Activated CD8-positive, alpha-beta T cell treated with anti-CD3 and anti-CD28 coated beads, Interleukin-2, amount 10 ng/mL, durations not matched to agents 7 days and 5 days (primary cell): ENCODE results near the gene PIP5K1A. TPM values are rescaled to one million over a fixed set of nuclear protein-coding genes. Genes with fewer than 3 reads are reported as not detected.
"Not testable (repeated sequence)": the region's sequence is repeated elsewhere in the genome, so short reads cannot be mapped to it uniquely, and the experiment has no call there.

Experiments
- ATAC-seq: fragments of 150-1000 bp; cut with Tn5 transposase; one replicate; pipeline ENCODE4 v1.10.0; 2021; ENCODE audit warnings: moderate library complexity
- CTCF ChIA-PET: fragments of 350-600 bp; sonication (Branson Sonifier 250); formaldehyde crosslinking; loops from one replicate; lab custom pipeline; 2021; ENCODE audit warnings: antibody characterized with exemption; lab: Charles Lee
- POLR2A ChIA-PET: fragments of 350-600 bp; sonication (Branson Sonifier 250); formaldehyde crosslinking; loops from one replicate; lab custom pipeline; 2021; ENCODE audit warnings: antibody characterized with exemption; lab: Charles Lee
- DNase-seq: peaks from one replicate; pipeline ENCODE4 v3.0.0-alpha.2; 2020
- H3K27ac Mint-ChIP-seq: one replicate; pipeline ENCODE4 v1.8.0; 2021; ENCODE audit warnings: mild to moderate bottlenecking, mixed read lengths
- H3K27me3 Mint-ChIP-seq: one replicate; pipeline ENCODE4 v1.8.0; 2021; ENCODE audit warnings: low read depth, mixed read lengths
- H3K36me3 Mint-ChIP-seq: one replicate; pipeline ENCODE4 v1.8.0; 2021; ENCODE audit warnings: low read depth, mixed read lengths
- H3K4me1 Mint-ChIP-seq: one replicate; pipeline ENCODE4 v1.8.0; 2021; ENCODE audit warnings: low read depth, mixed read lengths
- H3K4me3 Mint-ChIP-seq: one replicate; pipeline ENCODE4 v1.8.0; 2021; ENCODE audit warnings: mild to moderate bottlenecking, mixed read lengths
- H3K9me3 Mint-ChIP-seq: one replicate; pipeline ENCODE4 v1.8.0; 2022; ENCODE audit warnings: mixed read lengths; ENCODE audit not compliant: insufficient read depth
- total RNA-seq, 2 experiments: library from RNA; stranded (reverse); gene quantifications; one replicate each; pipeline ENCODE4 v1.2.3, GENCODE V29; 2021

The PIP5K1A gene
- total RNA-seq, 2 experiments from 2014 or later, result 64.9 to 69.2 TPM

DNA sequence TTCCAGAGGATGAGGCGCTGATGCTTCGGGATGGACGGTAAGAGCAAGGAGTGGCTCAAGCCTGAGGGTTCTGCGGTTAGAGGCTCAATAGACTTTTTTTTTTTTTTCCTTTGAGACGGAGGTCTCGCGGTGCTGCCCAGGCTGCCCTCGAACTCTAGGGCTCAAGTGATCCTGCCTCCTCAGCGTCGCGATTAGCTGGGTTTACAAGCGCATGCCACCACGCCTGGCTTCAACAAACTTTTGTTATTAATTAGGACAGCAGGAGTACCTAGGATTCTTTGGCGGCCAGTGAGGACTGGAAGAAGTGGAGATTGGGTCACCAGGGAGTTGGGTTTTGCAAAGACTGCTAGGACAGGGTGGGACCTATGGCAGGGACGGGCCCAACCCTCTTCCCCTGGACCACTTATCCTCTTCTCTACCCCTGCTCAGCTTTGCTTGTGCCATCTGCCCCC is 31.8 kb upstream of the PIP5K1A start:
- DNase-seq (no peak), ATAC-seq (peak; percentile 9)
- Mint-ChIP-seq H3K9me3 (no peaks in the 10 kb centered on the region), H3K4me3 (peak overlapping the region; percentile 92), H3K4me1 (peaks cover 37% of the 10 kb centered on the region), H3K36me3 (peaks cover 49% of the 10 kb centered on the region), H3K27me3 (no peaks in the 10 kb centered on the region), H3K27ac (peak overlapping the region; percentile 94)
- CTCF ChIA-PET, result interaction anchor here (1.0 to 2.2 kb wide), 3 partner anchors 10 to 174 kb away, joined by 4 to 7 read pairs (median 6); partner anchors contain the start of gene TNFAIP8L2
- POLR2A ChIA-PET, result interaction anchor here (0.5 to 2.3 kb wide), 7 partner anchors 10 to 115 kb away, joined by 3 to 24 read pairs (median 3); partner anchors contain the start of genes CDC42SE1, TNFAIP8L2 and VPS72

DNA sequence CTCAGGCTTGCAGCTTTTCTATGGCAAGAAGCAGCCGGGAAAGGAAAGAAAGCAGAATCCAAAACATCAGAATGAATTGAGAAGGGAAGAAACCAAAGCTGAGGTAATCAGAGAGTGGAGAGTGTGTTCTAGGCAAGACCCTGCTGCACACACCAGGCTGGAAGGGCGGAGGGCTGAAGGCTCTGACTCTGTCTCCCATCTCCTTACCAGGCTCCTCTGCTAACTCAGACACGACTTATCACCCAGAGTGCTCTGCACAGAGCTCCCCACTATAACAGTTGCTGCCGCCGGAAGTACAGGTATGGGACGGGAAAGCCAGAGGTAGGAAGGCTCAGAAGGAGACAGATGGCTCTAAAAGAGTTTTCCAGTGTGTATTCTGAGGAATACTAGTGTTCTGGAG is 31.2 kb upstream of the PIP5K1A start:
- peaks cover 43% of the 10 kb centered on the region for H3K36me3 Mint-ChIP-seq
- peaks cover 31% of the 10 kb centered on the region for H3K4me1 Mint-ChIP-seq
- H3K9me3 Mint-ChIP-seq, result no peaks in the 10 kb centered on the region
- ChIA-PET CTCF (interaction anchor here (1.8 to 2.2 kb wide), 2 partner anchors 10 to 174 kb away, joined by 6 to 7 read pairs; partner anchors contain the start of gene TNFAIP8L2), POLR2A (interaction anchor here (0.8 to 2.3 kb wide), 3 partner anchors 10 to 25 kb away, joined by 3 to 24 read pairs (median 7); partner anchors contain the start of genes TNFAIP8L2 and VPS72)
- H3K4me3 Mint-ChIP-seq, result peak overlapping the region; percentile 92
- no peak for ATAC-seq
- H3K27ac Mint-ChIP-seq, result peak overlapping the region; percentile 94
- no peak for DNase-seq
- no peaks in the 10 kb centered on the region for H3K27me3 Mint-ChIP-seq

DNA sequence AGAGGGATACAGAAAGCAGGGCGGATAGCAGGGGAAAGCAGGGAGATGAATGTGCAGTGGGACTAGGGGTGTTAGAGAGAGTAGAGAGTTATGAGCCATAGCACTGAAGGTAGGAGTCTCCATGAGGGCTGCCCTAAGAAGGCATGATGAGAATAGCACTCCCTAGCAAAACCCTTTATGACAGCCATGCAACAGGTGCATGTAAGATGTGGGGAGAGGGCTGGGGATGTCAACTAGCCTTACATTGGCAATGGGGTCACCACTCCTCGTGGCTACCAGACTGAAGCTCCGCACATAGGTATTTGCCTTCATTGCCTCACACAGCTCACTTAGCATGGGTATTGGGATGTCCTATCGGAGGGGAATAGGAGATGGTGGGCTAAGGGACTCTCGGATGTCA is 27.2 kb upstream of the PIP5K1A start:
- Mint-ChIP-seq H3K4me1 (peaks cover 13% of the 10 kb centered on the region), H3K4me3 (no peak overlapping the region), H3K27ac (no peak overlapping the region), H3K9me3 (no peaks in the 10 kb centered on the region), H3K27me3 (no peaks in the 10 kb centered on the region), H3K36me3 (peaks cover 37% of the 10 kb centered on the region)
- DNase-seq, result no peak
- ATAC-seq, result no peak
- CTCF ChIA-PET, result interaction anchor here (0.7 to 1.6 kb wide), 3 partner anchors 17 to 72 kb away, joined by 3 to 6 read pairs (median 3); no protein-coding TSS in a partner anchor
- POLR2A ChIA-PET, result interaction anchor here (0.9 to 2.8 kb wide), 2 partner anchors 14 to 18 kb away, joined by 4 to 13 read pairs; partner anchors contain the start of gene VPS72

DNA sequence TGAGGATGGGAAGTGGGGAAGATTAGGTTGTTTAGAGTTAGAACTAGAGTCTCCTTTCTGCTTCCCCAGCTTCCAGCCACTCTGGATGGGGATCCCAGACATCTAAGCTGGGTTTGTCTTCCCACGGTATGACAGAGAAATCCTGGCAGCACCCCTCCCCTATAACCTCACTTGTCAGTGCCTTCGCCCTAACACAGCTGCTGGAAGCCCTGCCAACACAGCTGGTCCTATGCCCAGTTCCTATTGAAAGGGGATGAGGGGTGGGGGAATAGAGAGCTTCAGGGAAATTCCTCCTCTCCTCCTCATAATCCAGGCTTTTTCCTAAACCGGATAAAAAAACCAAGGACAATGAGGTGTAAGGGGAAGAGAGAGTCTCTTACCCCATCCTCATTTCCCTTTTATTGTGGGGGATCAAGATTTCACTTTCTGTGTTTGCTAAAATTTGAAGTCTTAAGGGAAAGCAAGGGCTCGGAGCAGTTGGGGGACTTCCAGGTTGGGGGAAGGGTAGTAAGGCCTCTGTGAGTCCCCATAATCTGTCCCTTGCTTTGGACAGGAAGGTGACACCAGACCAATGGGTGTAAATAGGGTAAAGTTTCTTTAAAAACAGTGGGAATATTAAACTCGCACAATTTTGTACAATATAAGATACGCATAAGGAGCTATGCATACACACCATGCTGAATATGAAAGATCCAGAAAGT is 23.2 kb upstream of the PIP5K1A start:
- no peak for ATAC-seq
- H3K27ac Mint-ChIP-seq, result no peak overlapping the region
- H3K36me3 Mint-ChIP-seq, result peaks cover 38% of the 10 kb centered on the region
- H3K27me3 Mint-ChIP-seq, result no peaks in the 10 kb centered on the region
- DNase-seq, result no peak
- CTCF ChIA-PET, result interaction anchor here (0.9 to 4.0 kb wide), 6 partner anchors 13 to 151 kb away, joined by 3 to 18 read pairs (median 4); partner anchors contain the start of genes PSMD4, TNFAIP8L2 and VPS72
- POLR2A ChIA-PET, result interaction anchor here (0.6 to 1.3 kb wide), 4 partner anchors 15 to 175 kb away, joined by 3 to 4 read pairs (median 4); partner anchors contain the start of gene VPS72
- no peaks in the 10 kb centered on the region for H3K4me1 Mint-ChIP-seq
- no peaks in the 10 kb centered on the region for H3K9me3 Mint-ChIP-seq
- no peak overlapping the region for H3K4me3 Mint-ChIP-seq

DNA sequence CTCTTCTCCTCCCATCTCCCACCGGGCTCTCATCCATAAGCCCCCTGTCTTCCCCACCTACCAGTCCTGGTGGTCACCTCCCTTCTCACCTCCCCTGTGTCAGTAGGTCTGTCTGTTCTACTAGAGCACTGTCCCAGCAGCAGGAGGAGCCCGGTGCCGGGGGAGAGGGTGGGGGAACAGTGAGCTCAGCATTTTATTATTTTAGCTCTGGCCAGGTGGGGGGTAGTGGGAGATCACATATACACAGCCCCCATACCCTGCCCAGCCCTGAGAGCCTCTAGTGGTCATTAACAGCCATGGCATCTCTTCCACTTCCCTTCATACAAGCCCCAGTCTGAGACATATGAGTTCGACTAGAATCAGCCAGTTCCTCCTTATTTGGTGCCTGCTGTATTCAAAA is 22.5 kb upstream of the PIP5K1A start, which contains the start of gene TMOD4:
Gene TMOD4, minus strand, starts transcription at position 119 of the 400 bp plus-strand sequence. CDS start 1,106 bp downstream, outside the sequence.
- CTCF ChIA-PET, result interaction anchor here (0.9 to 4.0 kb wide), 6 partner anchors 13 to 152 kb away, joined by 3 to 18 read pairs (median 4); partner anchors contain the start of genes PSMD4, TNFAIP8L2 and VPS72
- Mint-ChIP-seq H3K27ac (no peak within 1 kb of the TSS), H3K36me3 (peaks cover 40% of the 10 kb centered on the region), H3K27me3 (no peaks in the 10 kb centered on the region), H3K9me3 (no peaks in the 10 kb centered on the region), H3K4me1 (no peaks in the 10 kb centered on the region), H3K4me3 (no peak within 1 kb of the TSS)
- peak; percentile 78 for ATAC-seq
- no peak for DNase-seq
- POLR2A ChIA-PET, result interaction anchor here (0.6 to 1.3 kb wide), 2 partner anchors 14 to 99 kb away, joined by 3 to 4 read pairs; partner anchors contain the start of gene VPS72

DNA sequence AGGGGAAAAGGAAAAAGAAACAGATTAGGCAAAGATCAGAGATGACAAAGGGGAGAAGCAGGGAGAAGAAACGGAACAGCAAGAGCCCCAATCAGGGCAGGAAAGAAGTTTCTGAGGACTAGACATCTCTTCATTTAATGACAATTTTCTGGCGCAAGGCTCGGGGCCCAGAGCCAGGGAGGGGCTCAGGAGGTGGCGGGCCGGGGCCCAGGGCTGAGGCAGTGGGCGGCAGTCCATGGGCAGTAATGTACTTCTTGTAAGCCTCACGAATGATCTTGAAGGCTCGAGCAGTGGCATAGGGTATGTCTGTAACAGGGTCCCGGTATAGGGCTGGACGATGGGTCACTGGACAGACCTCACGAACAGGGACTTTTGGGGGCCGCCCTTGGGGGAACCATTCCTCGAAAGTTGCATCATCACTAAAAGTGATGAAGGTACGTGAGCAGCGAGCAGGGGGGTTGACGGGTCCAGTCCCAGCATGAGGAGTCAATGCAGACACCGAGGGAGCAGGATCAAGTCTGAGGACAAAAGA is 21.8 kb upstream of the PIP5K1A start:
- Mint-ChIP-seq H3K4me3 (no peak overlapping the region), H3K9me3 (no peaks in the 10 kb centered on the region), H3K27ac (no peak overlapping the region), H3K4me1 (no peaks in the 10 kb centered on the region), H3K36me3 (peaks cover 44% of the 10 kb centered on the region), H3K27me3 (no peaks in the 10 kb centered on the region)
- POLR2A ChIA-PET, result interaction anchor here (1.3 kb wide), 1 partner anchor 13 kb away, joined by 4 read pairs; the partner anchor contains the start of gene VPS72
- CTCF ChIA-PET, result interaction anchor here (0.9 to 4.0 kb wide), 6 partner anchors 12 to 78 kb away, joined by 4 to 18 read pairs (median 4); partner anchors contain the start of genes PSMD4 and VPS72
- ATAC-seq (no peak), DNase-seq (no peak)

DNA sequence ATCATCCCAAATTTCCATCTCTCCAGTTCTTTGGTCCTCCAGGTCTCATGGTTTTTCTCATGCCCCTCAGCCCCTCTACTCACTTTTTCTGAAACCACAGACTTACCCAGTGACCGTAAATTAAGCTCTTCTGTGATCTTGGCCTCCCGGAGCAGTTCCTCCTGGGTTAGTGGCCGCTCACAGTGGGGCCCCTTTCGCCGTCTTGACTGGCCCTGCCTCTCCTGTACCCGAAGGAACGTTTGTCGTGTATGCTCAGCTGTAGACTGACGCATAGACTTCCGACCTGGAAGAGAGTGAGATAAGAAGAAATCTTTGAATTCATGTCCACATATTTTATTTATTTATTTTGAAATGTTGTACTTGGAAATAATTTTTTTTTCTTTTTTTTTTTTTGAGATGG is 14.1 kb upstream of the PIP5K1A start:
- CTCF ChIA-PET, result interaction anchor here (0.8 kb wide), 1 partner anchor 68 kb away, joined by 3 read pairs; no protein-coding TSS in a partner anchor
- peaks cover 45% of the 10 kb centered on the region for H3K36me3 Mint-ChIP-seq
- H3K4me1 Mint-ChIP-seq, result peaks cover 15% of the 10 kb centered on the region
- ATAC-seq (no peak), DNase-seq (no peak)
- no peak overlapping the region for H3K27ac Mint-ChIP-seq
- POLR2A ChIA-PET, result no interaction called here
- H3K27me3 Mint-ChIP-seq, result no peaks in the 10 kb centered on the region
- H3K4me3 Mint-ChIP-seq, result no peak overlapping the region
- H3K9me3 Mint-ChIP-seq, result no peaks in the 10 kb centered on the region

DNA sequence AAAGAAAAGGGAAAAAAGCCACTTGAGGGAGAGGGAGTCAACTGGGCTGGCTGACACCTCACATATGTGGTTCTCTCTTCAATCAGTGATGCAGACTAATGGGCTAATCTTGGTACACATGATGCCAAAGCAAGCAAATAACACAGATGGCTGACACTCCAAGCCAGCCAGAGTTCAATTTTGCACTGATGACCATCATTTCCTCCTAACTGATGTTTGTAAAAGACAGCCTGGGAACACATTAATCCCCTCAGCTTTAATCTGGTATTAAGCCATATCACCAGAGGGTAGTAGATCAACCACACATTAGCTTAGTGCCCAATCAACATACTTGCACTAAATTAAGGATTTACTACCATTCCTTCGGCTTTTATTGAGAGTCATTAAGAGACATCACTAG is 11.1 kb upstream of the PIP5K1A start:
- DNase-seq, result no peak
- no peak for ATAC-seq
- Mint-ChIP-seq H3K36me3 (peaks cover 33% of the 10 kb centered on the region), H3K4me1 (peaks cover 28% of the 10 kb centered on the region), H3K27me3 (no peaks in the 10 kb centered on the region), H3K27ac (no peak overlapping the region), H3K9me3 (no peaks in the 10 kb centered on the region), H3K4me3 (no peak overlapping the region)
- ChIA-PET CTCF (interaction anchor here (1.0 to 3.0 kb wide), 2 partner anchors 11 to 88 kb away, joined by 3 to 18 read pairs; partner anchors contain the start of gene TMOD4), POLR2A (no interaction called here)

DNA sequence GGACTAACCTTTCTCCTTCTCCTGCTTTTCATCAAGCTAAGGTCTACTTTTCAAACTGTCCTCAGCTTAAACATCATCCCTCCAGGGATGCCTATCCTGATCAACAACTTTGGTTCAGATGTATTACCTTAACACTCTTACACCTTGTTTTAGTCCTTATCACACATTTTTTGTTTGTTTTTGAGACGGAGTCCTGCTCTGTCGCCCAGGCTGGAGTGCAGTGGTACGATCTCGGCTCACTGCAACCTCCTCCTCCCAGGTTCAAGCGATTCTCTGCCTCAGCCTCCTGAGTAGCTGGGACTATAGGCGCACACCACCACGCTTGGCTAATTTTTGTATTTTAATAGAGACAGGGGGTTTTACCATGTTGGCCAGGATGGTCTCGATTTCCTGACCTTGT is 9.7 kb upstream of the PIP5K1A start:
- Mint-ChIP-seq H3K27ac (peak overlapping the region; percentile 99), H3K36me3 (peaks cover 22% of the 10 kb centered on the region), H3K4me3 (peak overlapping the region; percentile 100), H3K4me1 (peaks cover 28% of the 10 kb centered on the region)
- DNase-seq, H3K27me3 Mint-ChIP-seq, H3K9me3 Mint-ChIP-seq, ATAC-seq: not testable (repeated sequence)
- POLR2A ChIA-PET, result interaction anchor here (1.3 to 2.0 kb wide), 3 partner anchors 10 to 29 kb away, joined by 5 to 13 read pairs (median 10); partner anchors contain the start of gene PIP5K1A
- CTCF ChIA-PET, result interaction anchor here (0.8 to 3.2 kb wide), 5 partner anchors 13 to 152 kb away, joined by 3 to 18 read pairs (median 7); partner anchors contain the start of genes TMOD4 and TNFAIP8L2

DNA sequence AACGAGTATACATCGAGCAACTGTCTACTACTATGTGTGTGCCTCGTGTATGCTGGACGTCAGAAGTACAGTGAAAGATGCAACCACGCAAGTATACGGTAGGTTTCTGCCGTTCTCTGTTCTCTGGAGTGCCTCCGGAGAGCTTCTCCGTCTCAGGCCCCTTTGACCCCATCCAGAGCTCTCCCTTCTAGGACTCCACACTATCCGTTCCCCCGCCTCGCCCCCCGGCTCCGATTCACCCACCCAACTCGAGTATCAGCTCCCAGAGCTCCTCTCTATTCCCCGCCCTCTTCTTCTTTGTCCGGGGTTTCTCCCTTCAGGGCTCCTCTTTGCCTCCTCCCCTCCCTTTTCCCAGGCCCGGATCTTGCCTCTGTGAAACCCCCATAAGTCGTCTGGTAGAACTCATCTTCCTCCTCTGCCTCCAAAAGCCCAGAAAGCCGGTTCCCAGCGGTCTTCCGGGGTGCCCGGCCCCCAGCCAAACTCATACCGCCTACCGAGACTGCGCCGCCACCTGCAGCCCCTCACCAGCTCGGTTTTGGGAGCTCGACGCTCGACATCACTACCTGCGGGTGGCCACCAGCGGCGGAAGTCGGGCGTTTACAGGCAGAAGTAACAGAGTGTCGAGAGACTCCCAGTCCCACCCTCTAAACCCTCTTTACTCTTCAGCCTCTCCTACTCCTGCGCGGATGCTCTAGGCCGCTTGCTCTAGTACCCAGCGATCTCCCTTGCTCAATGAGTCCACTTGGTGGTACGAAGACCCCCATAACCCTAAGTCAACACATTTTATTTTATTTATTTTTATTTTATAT is 8.5 kb upstream of the PIP5K1A start, which contains the start of gene VPS72:
Gene VPS72, minus strand, starts transcription at position 561 of the 809 bp plus-strand sequence. Its CDS starts 76 bp downstream, at position 485.
- POLR2A ChIA-PET, result interaction anchor here (0.6 to 2.2 kb wide), 29 partner anchors 9 to 213 kb away, joined by 3 to 13 read pairs (median 4); partner anchors contain the start of genes LYSMD1, PIP5K1A, PSMB4 and RFX5
- no peaks in the 10 kb centered on the region for H3K9me3 Mint-ChIP-seq
- H3K4me3 Mint-ChIP-seq, result peak within 1 kb of the TSS; percentile 100
- peaks cover 15% of the 10 kb centered on the region for H3K36me3 Mint-ChIP-seq
- H3K27ac Mint-ChIP-seq, result peak within 1 kb of the TSS; percentile 99
- DNase-seq, result peak; percentile 92
- peak; percentile 96 for ATAC-seq
- H3K4me1 Mint-ChIP-seq, result peaks cover 28% of the 10 kb centered on the region
- CTCF ChIA-PET, result interaction anchor here (0.6 to 3.2 kb wide), 10 partner anchors 9 to 151 kb away, joined by 3 to 18 read pairs (median 5); partner anchors contain the start of genes TMOD4, TNFAIP8L2 and ZNF687
- peaks cover 3% of the 10 kb centered on the region for H3K27me3 Mint-ChIP-seq
